GM12873 (cell line): ENCODE measurements around the gene NFIC.

Source experiments
- CTCF ChIP-seq: IDR thresholded peaks from 2 replicates; pipeline ENCODE4 v1.5.1; 2012; ENCODE audit warnings: low read depth, mild to moderate bottlenecking, moderate library complexity, low read length, control low read depth; ENCODE audit not compliant: insufficient read depth; ENCODE audit errors: missing control alignments

Gene NFIC

GRCh38 chr19:3378352-3379150, 12.2 kb downstream of the NFIC start:
- no peak for TF ChIP-seq CTCF

- no peak for TF ChIP-seq CTCF
These were observed 14.4 kb downstream of the NFIC start for GRCh38 chr19:3380829-3381228.

GRCh38 chr19:3381701-3382372, 15.5 kb downstream of the NFIC start:
- no peak for TF ChIP-seq CTCF

- no peak for TF ChIP-seq CTCF
These were observed 16.2 kb downstream of the NFIC start for GRCh38 chr19:3382460-3383100.

GRCh38 chr19:3383121-3383722, 16.8 kb downstream of the NFIC start:
- no peak for TF ChIP-seq CTCF

GRCh38 chr19:3386447-3387234, 20.3 kb downstream of the NFIC start:
- no peak for TF ChIP-seq CTCF
